IMR-90 (cell line): ENCODE results near the gene VAV3. TPM values are rescaled to one million over a fixed set of nuclear protein-coding genes. Genes with fewer than 3 reads are reported as not detected.

Experiments used
- ATAC-seq: fragments of 200-7000 bp; cut with Tn5 transposase; 2 replicates; pipeline ENCODE4 v1.9.1; 2020; ENCODE audit warnings: low read depth, mild to moderate bottlenecking, moderate library complexity
- BruUV-seq: library from RNA; stranded (reverse); fragments of 400-500 nt; replicated peaks from 2 replicates; lab custom pipeline; 2021; lab: Mats Ljungman, UMichigan
- CTCF ChIA-PET: fragments of 300-600 bp; formaldehyde crosslinking; extraction: SDS; loops from one replicate; lab custom pipeline; 2021; ENCODE audit warnings: antibody characterized with exemption; lab: Yijun Ruan, JAX
- POLR2A ChIA-PET: fragments of 300-600 bp; sonication (Branson Sonifier 250); formaldehyde crosslinking; loops from one replicate; lab custom pipeline; 2022; ENCODE audit warnings: antibody characterized with exemption; ENCODE audit not compliant: unreplicated experiment; lab: Charles Lee
- DNase-seq: peaks from one replicate; pipeline ENCODE4 v3.0.0; 2013
- H2AFZ ChIP-seq: replicated peaks from 2 replicates; pipeline ENCODE3; 2013; ENCODE audit warnings: low read length, mild to moderate bottlenecking; ENCODE audit not compliant: poor library complexity
- H2AK5ac ChIP-seq: 2 replicates; pipeline ENCODE4 v1.6.1; 2013; ENCODE audit warnings: low read depth, low read length, inconsistent platforms
- H2AK9ac ChIP-seq: replicated peaks from 2 replicates; pipeline ENCODE3; 2013; ENCODE audit warnings: mild to moderate bottlenecking, low read depth, low read length, moderate library complexity; ENCODE audit not compliant: poor library complexity
- H2BK120ac ChIP-seq: 2 replicates; pipeline ENCODE4 v1.6.1; 2013; ENCODE audit warnings: low read depth, low read length, inconsistent platforms
- H2BK15ac ChIP-seq: 3 replicates; pipeline ENCODE4 v1.6.1; 2013; ENCODE audit warnings: low read depth, low read length, inconsistent platforms
- H2BK20ac ChIP-seq: 2 replicates; pipeline ENCODE4 v1.6.1; 2013; ENCODE audit warnings: low read depth, mild to moderate bottlenecking, inconsistent platforms, low read length, moderate library complexity
- H2BK5ac ChIP-seq: 2 replicates; pipeline ENCODE4 v1.6.1; 2013; ENCODE audit warnings: mild to moderate bottlenecking, low read depth, low read length, inconsistent platforms; ENCODE audit not compliant: poor library complexity, severe bottlenecking
- H3K14ac ChIP-seq: replicated peaks from 2 replicates; pipeline ENCODE4 v1.6.1; 2013; ENCODE audit warnings: low read depth, low read length, inconsistent platforms
- H3K18ac ChIP-seq: 2 replicates; pipeline ENCODE4 v1.6.1; 2013; ENCODE audit warnings: low read depth, low read length, control low read depth
- H3K23ac ChIP-seq: 2 replicates; pipeline ENCODE4 v1.6.1; 2013; ENCODE audit warnings: low read depth, low read length, inconsistent platforms
- H3K27ac ChIP-seq: 2 replicates; pipeline ENCODE4 v1.5.1; 2013; ENCODE audit warnings: mild to moderate bottlenecking, control low read depth, low read length; ENCODE audit not compliant: insufficient read depth
- H3K27me3 ChIP-seq: 2 replicates; pipeline ENCODE4 v1.6.1; 2013; ENCODE audit warnings: low read length; ENCODE audit not compliant: control insufficient read depth, insufficient read depth
- H3K36me3 ChIP-seq: 2 replicates; pipeline ENCODE4 v1.6.1; 2013; ENCODE audit warnings: low read length, mixed read lengths; ENCODE audit not compliant: control insufficient read depth, insufficient read depth
- H3K4ac ChIP-seq: 2 replicates; pipeline ENCODE4 v1.6.1; 2013; ENCODE audit warnings: low read depth, low read length, inconsistent platforms
- H3K4me1 ChIP-seq: 2 replicates; pipeline ENCODE4 v1.6.1; 2013; ENCODE audit warnings: low read length, mixed read lengths; ENCODE audit not compliant: control insufficient read depth, insufficient read depth
- H3K4me2 ChIP-seq: 2 replicates; pipeline ENCODE4 v1.6.1; 2013; ENCODE audit warnings: low read depth, mild to moderate bottlenecking, control low read depth, low read length, moderate library complexity
- H3K4me3 ChIP-seq: 2 replicates; pipeline ENCODE4 v1.5.1; 2013; ENCODE audit warnings: low read depth, mild to moderate bottlenecking, control low read depth, low read length, moderate library complexity; ENCODE audit not compliant: insufficient read depth
- H3K56ac ChIP-seq: 2 replicates; pipeline ENCODE4 v1.6.1; 2013; ENCODE audit warnings: low read length, inconsistent platforms; ENCODE audit not compliant: insufficient read depth; ENCODE audit errors: extremely low read depth
- H3K79me1 ChIP-seq, 2 experiments: 2 replicates each; pipeline ENCODE4 v1.6.1; 2013; ENCODE audit warnings: low read length in 2 of 2, inconsistent platforms in 1 of 2, low read depth in 1 of 2
- H3K9ac ChIP-seq: 2 replicates; pipeline ENCODE4 v1.6.1; 2013; ENCODE audit warnings: low read depth, low read length, control low read depth
- H3K9me1 ChIP-seq: 2 replicates; pipeline ENCODE4 v1.6.1; 2013; ENCODE audit warnings: low read length, inconsistent platforms; ENCODE audit not compliant: insufficient read depth
- H3K9me3 ChIP-seq: 2 replicates; pipeline ENCODE4 v1.6.1; 2013; ENCODE audit warnings: low read length; ENCODE audit not compliant: control insufficient read depth, insufficient read depth
- H4K20me1 ChIP-seq: 2 replicates; pipeline ENCODE4 v1.6.1; 2013; ENCODE audit warnings: low read length, inconsistent platforms; ENCODE audit not compliant: insufficient read depth
- H4K5ac ChIP-seq: 2 replicates; pipeline ENCODE4 v1.6.1; 2013; ENCODE audit warnings: mild to moderate bottlenecking, low read depth, low read length, control low read depth
- H4K8ac ChIP-seq, 2 experiments: 2 replicates each; pipeline ENCODE4 v1.6.1; 2013; ENCODE audit warnings: low read depth in 2 of 2, low read length in 2 of 2, control low read depth in 1 of 2, inconsistent platforms in 1 of 2
- H4K91ac ChIP-seq: 2 replicates; pipeline ENCODE4 v1.6.1; 2013; ENCODE audit warnings: low read depth, low read length, inconsistent platforms; ENCODE audit not compliant: insufficient read depth
- BHLHE40 ChIP-seq: fragments of 150-350 bp; IDR thresholded peaks from 2 replicates; pipeline ENCODE4 v1.6.1; 2016; ENCODE audit warnings: mild to moderate bottlenecking, low read depth, low read length
- CEBPB ChIP-seq: IDR thresholded peaks from 2 replicates; pipeline ENCODE4 v1.6.1; 2012; ENCODE audit warnings: low read depth, low read length, improper control_type of control experiment
- CHD1 ChIP-seq: IDR thresholded peaks from 2 replicates; pipeline ENCODE4 v1.6.1; 2012; ENCODE audit warnings: low read depth, low read length, improper control_type of control experiment
- ELK1 ChIP-seq: fragments of 150-350 bp; IDR thresholded peaks from 2 replicates; pipeline ENCODE4 v1.6.1; 2016; ENCODE audit warnings: low read depth, mild to moderate bottlenecking, low read length, moderate library complexity, borderline replicate concordance
- FOS ChIP-seq: fragments of 150-350 bp; IDR thresholded peaks from 2 replicates; pipeline ENCODE4 v1.6.1; 2016; ENCODE audit warnings: low read depth, low read length
- MAFK ChIP-seq: IDR thresholded peaks from 2 replicates; pipeline ENCODE4 v1.6.1; 2012; ENCODE audit warnings: low read depth, low read length, improper control_type of control experiment
- MAZ ChIP-seq: IDR thresholded peaks from 2 replicates; pipeline ENCODE4 v1.6.1; 2012; ENCODE audit warnings: low read depth, mild to moderate bottlenecking, low read length, improper control_type of control experiment, moderate library complexity, borderline replicate concordance
- MXI1 ChIP-seq: IDR thresholded peaks from 2 replicates; pipeline ENCODE4 v1.6.1; 2012; ENCODE audit warnings: low read depth, mild to moderate bottlenecking, low read length, moderate library complexity, borderline replicate concordance
- POLR2A ChIP-seq: IDR thresholded peaks from 2 replicates; pipeline ENCODE4 v1.6.1; 2012; ENCODE audit warnings: mild to moderate bottlenecking, low read depth, low read length
- RAD21 ChIP-seq: IDR thresholded peaks from 2 replicates; pipeline ENCODE4 v1.6.1; 2012; ENCODE audit warnings: low read length, improper control_type of control experiment
- RCOR1 ChIP-seq: IDR thresholded peaks from 2 replicates; pipeline ENCODE4 v1.6.1; 2012; ENCODE audit warnings: mild to moderate bottlenecking, low read length, improper control_type of control experiment; ENCODE audit not compliant: insufficient replicate concordance
- RFX5 ChIP-seq: IDR thresholded peaks from 2 replicates; pipeline ENCODE4 v1.8.0; 2012; ENCODE audit warnings: low read depth, mild to moderate bottlenecking, low read length, moderate library complexity
- SMC3 ChIP-seq: fragments of 150-350 bp; IDR thresholded peaks from 2 replicates; pipeline ENCODE4 v1.6.1; 2016; ENCODE audit warnings: low read depth, mild to moderate bottlenecking, antibody characterized with exemption, low read length, moderate library complexity
- WGBS, 2 experiments: methylation state at CpG; one replicate each; pipeline versions ENCODE4 v1.1.5 to v1.1.7; 2013; ENCODE audit warnings: missing lambda C conversion rate in 2 of 2; ENCODE audit not compliant: insufficient read length in 1 of 2; ENCODE audit errors: extremely low coverage in 2 of 2; 5-methylcytosine and 5-hydroxymethylcytosine counted together
- dilution Hi-C: fragments of 300-500 bp; cut with HindIII; formaldehyde crosslinking; loops from one replicate; pipeline ENCODE4 v1.14.3; 2018; ENCODE audit warnings: low sequenced_read_pairs; ENCODE audit not compliant: unreplicated experiment
- in situ Hi-C: fragments of 300-500 bp; cut with MboI; formaldehyde crosslinking; loops from 3 replicates; pipeline ENCODE4 v1.14.3; 2019; ENCODE audit warnings: low sequenced_read_pairs, inconsistent platforms, mixed read lengths
- intact Hi-C: fragments of 100-400 bp; cut with micrococcal nuclease; formaldehyde crosslinking; loops from 2 replicates; pipeline ENCODE4 v1.10.0; 2022
- polyA plus RNA-seq, 3 experiments: library from polyadenylated mRNA; depleted of rRNA; stranded (reverse); fragments of >200 nt; gene quantifications; 2 replicates each; pipeline ENCODE4 v1.2.3, GENCODE V29; 2012; ENCODE audit warnings: low replicate concordance in 1 of 3
- total RNA-seq: library from RNA; depleted of rRNA; stranded (reverse); fragments of >200 nt; gene quantifications from 2 replicates; pipeline ENCODE4 v1.2.3, GENCODE V29; 2012
- TF ChIP-seq, protein P1 (sequence below): fragments of 150-350 bp; IDR thresholded peaks from 2 replicates; pipeline ENCODE4 v1.6.1; 2017; ENCODE audit warnings: mild to moderate bottlenecking, antibody characterized with exemption, low read length, low read depth
- TF ChIP-seq, protein P2 (sequence below): conservative IDR thresholded peaks from 2 replicates; pipeline ENCODE4 v1.5.1; 2012; ENCODE audit warnings: mild to moderate bottlenecking, low read depth, low read length, improper control_type of control experiment

VAV3 gene
- total and polyA plus RNA-seq, 2 of the 4 experiments (the other 2 are of a cell fraction) = 0.12 to 0.18 TPM

- in situ Hi-C loops = no loop called here
- Histone ChIP-seq H2AK9ac (no peak overlapping the region), H3K4me3 (no peak overlapping the region), H3K56ac (no peak overlapping the region), H3K4me1 (no peaks in the 10 kb centered on the region), H3K4me2 (no peak overlapping the region), H3K9ac (no peak overlapping the region), H2AK5ac (no peak overlapping the region), H3K4ac (no peak overlapping the region), H3K23ac (no peak overlapping the region), H3K79me1 (no peaks in the 10 kb centered on the region), H4K91ac (no peak overlapping the region), H3K14ac (no peak overlapping the region), H3K36me3 (no peaks in the 10 kb centered on the region), H2BK15ac (no peak overlapping the region), H3K18ac (no peak overlapping the region), H4K20me1 (no peaks in the 10 kb centered on the region), H3K27me3 (no peaks in the 10 kb centered on the region), H4K8ac (no peak overlapping the region), H4K5ac (no peak overlapping the region), H2AFZ (no peak overlapping the region), H2BK120ac (no peak overlapping the region), H3K9me1 (peaks cover 7% of the 10 kb centered on the region), H3K9me3 (no peaks in the 10 kb centered on the region), H3K27ac (no peak overlapping the region), H2BK20ac (no peak overlapping the region), H2BK5ac (no peak overlapping the region)
- intact Hi-C loops = no loop called here
- BruUV-seq = no TSS peak
- WGBS, 2 experiments = no CpG with 5 or more reads among the region's 3 CpGs
- CTCF ChIA-PET = no interaction called here
- POLR2A ChIA-PET = no interaction called here
- no peak for ATAC-seq
- no peak for DNase-seq
- TF ChIP-seq RAD21 = no peak
- TF ChIP-seq, protein P1, sequence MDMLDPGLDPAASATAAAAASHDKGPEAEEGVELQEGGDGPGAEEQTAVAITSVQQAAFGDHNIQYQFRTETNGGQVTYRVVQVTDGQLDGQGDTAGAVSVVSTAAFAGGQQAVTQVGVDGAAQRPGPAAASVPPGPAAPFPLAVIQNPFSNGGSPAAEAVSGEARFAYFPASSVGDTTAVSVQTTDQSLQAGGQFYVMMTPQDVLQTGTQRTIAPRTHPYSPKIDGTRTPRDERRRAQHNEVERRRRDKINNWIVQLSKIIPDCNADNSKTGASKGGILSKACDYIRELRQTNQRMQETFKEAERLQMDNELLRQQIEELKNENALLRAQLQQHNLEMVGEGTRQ = no peak
- TF ChIP-seq BHLHE40 = no peak
- no peak for TF ChIP-seq MAZ
- no peak for TF ChIP-seq MXI1
- TF ChIP-seq RCOR1 = no peak
- TF ChIP-seq CHD1 = no peak
- TF ChIP-seq MAFK = no peak
- TF ChIP-seq SMC3 = no peak
- no peak for TF ChIP-seq POLR2A
- no peak for TF ChIP-seq ELK1
- TF ChIP-seq CEBPB = no peak
- no peak for TF ChIP-seq RFX5
- TF ChIP-seq FOS = no peak
- TF ChIP-seq, protein P2, sequence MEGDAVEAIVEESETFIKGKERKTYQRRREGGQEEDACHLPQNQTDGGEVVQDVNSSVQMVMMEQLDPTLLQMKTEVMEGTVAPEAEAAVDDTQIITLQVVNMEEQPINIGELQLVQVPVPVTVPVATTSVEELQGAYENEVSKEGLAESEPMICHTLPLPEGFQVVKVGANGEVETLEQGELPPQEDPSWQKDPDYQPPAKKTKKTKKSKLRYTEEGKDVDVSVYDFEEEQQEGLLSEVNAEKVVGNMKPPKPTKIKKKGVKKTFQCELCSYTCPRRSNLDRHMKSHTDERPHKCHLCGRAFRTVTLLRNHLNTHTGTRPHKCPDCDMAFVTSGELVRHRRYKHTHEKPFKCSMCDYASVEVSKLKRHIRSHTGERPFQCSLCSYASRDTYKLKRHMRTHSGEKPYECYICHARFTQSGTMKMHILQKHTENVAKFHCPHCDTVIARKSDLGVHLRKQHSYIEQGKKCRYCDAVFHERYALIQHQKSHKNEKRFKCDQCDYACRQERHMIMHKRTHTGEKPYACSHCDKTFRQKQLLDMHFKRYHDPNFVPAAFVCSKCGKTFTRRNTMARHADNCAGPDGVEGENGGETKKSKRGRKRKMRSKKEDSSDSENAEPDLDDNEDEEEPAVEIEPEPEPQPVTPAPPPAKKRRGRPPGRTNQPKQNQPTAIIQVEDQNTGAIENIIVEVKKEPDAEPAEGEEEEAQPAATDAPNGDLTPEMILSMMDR = no peak
- dilution Hi-C loops = no loop called here
Observed at GRCh38 chr1:107939256-107939655, 25.7 kb downstream of the VAV3 start.
